Adrenal gland (tissue), 12 donors: ENCODE data around the gene CCL27. TPM values are rescaled to one million over a fixed set of nuclear protein-coding genes. Genes with fewer than 3 reads are reported as not detected.
A peak's percentile ranks its signal among the peaks of the same experiment; 100 is the strongest.

Experiments used
- DNase-seq, 7 donors: peaks; one replicate each; pipeline ENCODE4 v3.0.0-alpha.2; 2019 to 2020
- H3K27ac ChIP-seq, 5 donors: fragments of 200-600 bp; sonication (generic) in 4 of 5; 1 replicate in 3 of 5; 2 replicates in 2 of 5; pipeline versions ENCODE4 v1.5.1 to v1.8.0; 2016 to 2020; ENCODE audit warnings: mild to moderate bottlenecking in 1 of 5
- H3K27me3 ChIP-seq: fragments of 200-600 bp; 2 replicates; pipeline ENCODE4 v1.8.0; 2021
- H3K36me3 ChIP-seq, 2 donors: fragments of 200-600 bp; replicated peaks in 1 of 2; 1 replicate in 1 of 2; 2 replicates in 1 of 2; pipeline versions ENCODE4 v1.5.1 to v1.8.0; 2018 to 2022
- H3K4me1 ChIP-seq, 2 donors: fragments of 200-600 bp; replicated peaks in 1 of 2; 1 replicate in 1 of 2; 2 replicates in 1 of 2; pipeline versions ENCODE4 v1.5.1 to v1.8.0; 2018 to 2021
- H3K4me3 ChIP-seq, 4 donors: fragments of 200-600 bp; sonication (generic) in 3 of 4; one replicate each; pipeline ENCODE4 v1.5.1; 2016 to 2018
- H3K9me3 ChIP-seq, 3 donors: fragments of 200-600 bp; sonication (generic) in 1 of 3; replicated peaks in 1 of 3; 1 replicate in 2 of 3; 2 replicates in 1 of 3; pipeline versions ENCODE4 v1.5.1 to v1.8.0; 2016 to 2021
- POLR2A ChIP-seq, 2 donors: fragments of 450-650 bp; IDR thresholded peaks; one replicate each; pipeline ENCODE4 v1.6.1; 2017; ENCODE audit warnings: antibody characterized with exemption in 2 of 2, mild to moderate bottlenecking in 2 of 2, moderate library complexity in 1 of 2
- WGBS, 4 donors: extraction: QIAGEN DNeasy Blood & Tissue Kit in 2 of 4; methylation state at CpG; one replicate each; pipeline versions ENCODE4 v1.1.5 to v1.1.7; 2013 to 2017; 5-methylcytosine and 5-hydroxymethylcytosine counted together
- intact Hi-C, 2 donors: fragments of 100-400 bp; cut with DNase I; formaldehyde crosslinking; loops; one replicate each; pipeline versions ENCODE4 v1.14.1 to v1.15.0; 2022 to 2023
- polyA plus RNA-seq, 3 donors: library from polyadenylated mRNA; stranded (reverse); fragments of 200-250 nt in 2 of 3; fragments of 350-450 nt in 1 of 3; fragmentation: Illumina TruSeq in 1 of 3; extraction: RNeasy Lipid Tissue Mini Kit (QIAGEN cat#74804) in 1 of 3; gene quantifications; one replicate each; pipeline ENCODE4 v1.2.3, GENCODE V29; 2013 to 2014
- total RNA-seq, 9 donors: library from RNA; depleted of rRNA in 4 of 9; stranded (reverse); fragments of >200 nt in 4 of 9; fragments of 120-200 nt in 1 of 9; fragmentation: NEBNext Ultra II Directional in 1 of 9; extraction: Animal tissue kit (Norgen Biotek cat#: 25700) in 1 of 9; gene quantifications; one replicate each; pipeline versions ENCODE4 v1.1.0 to v1.2.4, GENCODE V29; 2013 to 2023
- TF ChIP-seq, protein P1 (sequence below), 6 experiments: fragments of 450-650 bp in 4 of 6; fragments of 200-600 bp in 2 of 6; sonication (generic) in 1 of 6; IDR thresholded peaks; 1 replicate in 5 of 6; 2 replicates in 1 of 6; pipeline versions ENCODE4 v1.5.1 to v1.8.0; 2016 to 2021; ENCODE audit warnings: antibody characterized with exemption in 6 of 6, mild to moderate bottlenecking in 2 of 6, moderate library complexity in 1 of 6
- donor health status: healthy with polysubstance abuse.
- donor health status: Bipolar disorder and iron deficiency.
- donor health status: DM: yes; HTN: yes; CAD: no.
- donor health status: DM: no; HTN: no; CAD: no.
- donor health status: DM: no; HTN: no; CAD: no.
- donor health status: DM: yes; HTN: yes; CAD: no.

CCL27 gene
- total and polyA plus RNA-seq, 12 donors = 0.10 to 0.65 (median 0.33) TPM; not detected in 7

DNA sequence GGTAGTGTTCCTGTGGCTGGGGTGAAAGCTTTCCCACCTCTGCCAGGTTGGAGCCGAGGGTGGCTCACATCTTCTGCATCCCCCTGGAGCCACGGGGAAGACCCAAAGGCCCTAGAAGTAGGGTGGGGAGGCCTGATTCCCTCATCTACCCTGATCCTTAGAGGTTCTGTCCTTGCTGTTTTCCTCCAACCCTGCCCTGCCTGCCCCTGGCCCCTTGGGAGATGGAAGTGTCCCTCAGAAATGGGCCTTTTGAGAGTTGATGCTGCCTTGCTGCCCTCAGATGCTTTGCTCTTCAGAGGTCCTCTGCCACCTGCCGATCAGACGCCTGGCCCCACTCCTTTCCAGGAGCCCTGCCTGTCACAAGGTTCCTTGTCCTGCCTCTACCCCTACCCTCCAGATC, 22.4 kb upstream of the CCL27 start:
- DNase-seq = no peak
- Histone ChIP-seq H3K27me3 (no peaks in the 10 kb centered on the region), H3K36me3 (no peaks in the 10 kb centered on the region), H3K4me1 (no peaks in the 10 kb centered on the region), H3K4me3 (no peak overlapping the region), H3K27ac (no peak overlapping the region), H3K9me3 (no peaks in the 10 kb centered on the region)
- no peak for TF ChIP-seq POLR2A (IDR thresholded peaks at IDR 0.05)
- TF ChIP-seq, protein P1, sequence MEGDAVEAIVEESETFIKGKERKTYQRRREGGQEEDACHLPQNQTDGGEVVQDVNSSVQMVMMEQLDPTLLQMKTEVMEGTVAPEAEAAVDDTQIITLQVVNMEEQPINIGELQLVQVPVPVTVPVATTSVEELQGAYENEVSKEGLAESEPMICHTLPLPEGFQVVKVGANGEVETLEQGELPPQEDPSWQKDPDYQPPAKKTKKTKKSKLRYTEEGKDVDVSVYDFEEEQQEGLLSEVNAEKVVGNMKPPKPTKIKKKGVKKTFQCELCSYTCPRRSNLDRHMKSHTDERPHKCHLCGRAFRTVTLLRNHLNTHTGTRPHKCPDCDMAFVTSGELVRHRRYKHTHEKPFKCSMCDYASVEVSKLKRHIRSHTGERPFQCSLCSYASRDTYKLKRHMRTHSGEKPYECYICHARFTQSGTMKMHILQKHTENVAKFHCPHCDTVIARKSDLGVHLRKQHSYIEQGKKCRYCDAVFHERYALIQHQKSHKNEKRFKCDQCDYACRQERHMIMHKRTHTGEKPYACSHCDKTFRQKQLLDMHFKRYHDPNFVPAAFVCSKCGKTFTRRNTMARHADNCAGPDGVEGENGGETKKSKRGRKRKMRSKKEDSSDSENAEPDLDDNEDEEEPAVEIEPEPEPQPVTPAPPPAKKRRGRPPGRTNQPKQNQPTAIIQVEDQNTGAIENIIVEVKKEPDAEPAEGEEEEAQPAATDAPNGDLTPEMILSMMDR (IDR thresholded peaks at IDR 0.05) = no peak
- 84 to 98% (median 97%) methylated on average over 4 of the region's 4 CpGs for WGBS, 4 donors
- intact Hi-C loops = no loop called here

DNA sequence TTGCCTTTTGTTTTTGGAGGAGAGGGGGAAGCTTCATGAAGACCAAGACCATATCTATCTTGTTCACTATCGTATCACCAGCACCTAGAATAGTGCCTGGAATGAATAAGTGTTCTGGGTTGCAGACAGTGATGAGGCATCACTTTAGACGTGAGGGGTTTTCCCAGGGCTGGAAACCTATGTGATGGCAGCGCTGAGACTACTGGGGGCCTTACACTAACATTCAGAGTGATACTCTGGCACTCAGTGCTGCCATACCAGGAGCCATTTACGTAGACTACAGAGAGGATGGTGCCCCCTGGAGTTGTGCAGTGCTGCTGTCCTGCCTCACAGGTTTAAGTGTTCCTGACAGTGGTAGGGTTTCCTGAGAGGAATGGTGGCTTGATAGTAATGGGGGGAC, 21.7 kb upstream of the CCL27 start:
- Histone ChIP-seq H3K9me3 (no peaks in the 10 kb centered on the region), H3K36me3 (no peaks in the 10 kb centered on the region), H3K4me1 (no peaks in the 10 kb centered on the region), H3K4me3 (no peak overlapping the region), H3K27me3 (no peaks in the 10 kb centered on the region), H3K27ac (no peak overlapping the region)
- 90 to 93% (median 91%) methylated on average over 3 to 4 of the region's 4 CpGs for WGBS, 4 donors
- intact Hi-C loops = no loop called here
- no peak for DNase-seq
- no peak for TF ChIP-seq POLR2A (IDR thresholded peaks at IDR 0.05)
- TF ChIP-seq, protein P1 (IDR thresholded peaks at IDR 0.05) = no peak

DNA sequence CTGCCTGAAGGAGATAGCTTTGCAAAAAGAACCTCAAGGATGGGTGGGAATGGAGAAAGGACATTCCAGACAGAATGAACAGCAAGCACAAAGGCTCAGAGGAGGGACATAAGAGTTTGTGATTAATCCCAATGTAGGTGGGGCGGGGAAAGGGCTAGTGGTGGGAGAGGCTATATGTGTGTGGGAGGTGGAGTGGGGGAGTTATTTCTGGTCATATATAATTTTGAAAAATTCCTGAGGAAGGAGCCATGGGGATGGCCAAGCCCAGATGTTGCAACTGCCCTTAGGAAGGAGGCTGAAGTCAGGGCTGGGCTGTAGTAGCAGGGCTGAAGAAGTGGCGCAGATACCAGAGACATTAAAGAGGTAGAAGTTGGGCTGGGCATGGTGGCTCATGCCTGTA, 13.4 kb upstream of the CCL27 start:
- H3K27ac ChIP-seq = no peak overlapping the region
- TF ChIP-seq, protein P1 (IDR thresholded peaks at IDR 0.05) = no peak
- TF ChIP-seq POLR2A (IDR thresholded peaks at IDR 0.05) = no peak
- no peaks in the 10 kb centered on the region for H3K4me1 ChIP-seq
- DNase-seq = no peak
- no peaks in the 10 kb centered on the region for H3K27me3 ChIP-seq
- 89 to 100% (median 93%) methylated on average over 2 of the region's 2 CpGs for WGBS, 4 donors
- intact Hi-C loops = no loop called here
- H3K4me3 ChIP-seq = no peak overlapping the region
- H3K9me3 ChIP-seq = no peaks in the 10 kb centered on the region
- H3K36me3 ChIP-seq = no peaks in the 10 kb centered on the region

DNA sequence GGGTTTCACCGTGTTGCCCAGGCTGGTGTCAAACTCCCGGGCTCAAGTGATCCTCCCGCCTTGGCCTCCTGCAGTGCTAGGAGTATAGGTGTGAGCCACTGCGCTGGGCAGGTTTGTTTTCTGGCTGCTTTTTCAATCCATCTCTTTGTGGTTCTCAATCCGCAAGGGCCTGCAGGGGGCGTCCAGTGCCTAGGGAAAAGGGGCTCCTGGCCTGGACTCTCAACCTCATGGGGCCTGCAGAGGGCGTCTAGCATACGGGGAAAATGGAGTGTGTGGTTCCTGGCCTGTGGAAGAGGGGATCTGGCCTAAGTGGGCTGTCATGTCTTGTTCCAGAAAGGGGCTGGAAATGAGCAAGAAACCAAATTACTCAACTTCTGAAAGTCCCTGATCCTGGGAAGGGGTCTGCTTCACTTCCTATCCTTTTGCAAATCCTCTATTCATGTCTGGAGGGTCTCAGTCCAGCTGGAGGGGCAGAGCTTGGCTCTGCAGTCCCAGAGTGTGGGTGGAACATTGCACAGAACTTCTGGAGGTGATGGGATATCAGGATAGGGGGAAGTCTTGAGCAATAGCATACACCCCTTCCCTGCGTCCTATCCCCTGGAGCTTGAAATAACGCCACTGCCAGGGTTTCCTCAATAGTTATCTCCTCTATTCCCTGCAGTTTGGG, 12.7 kb upstream of the CCL27 start:
- Histone ChIP-seq H3K4me3 (no peak overlapping the region), H3K36me3 (no peaks in the 10 kb centered on the region), H3K27me3 (no peaks in the 10 kb centered on the region), H3K4me1 (no peaks in the 10 kb centered on the region), H3K27ac (no peak overlapping the region), H3K9me3 (no peaks in the 10 kb centered on the region)
- peak in 5 of 7 donors; percentile 40 to 70 (median 48) for DNase-seq
- intact Hi-C loops = no loop called here
- TF ChIP-seq POLR2A (IDR thresholded peaks at IDR 0.05) = no peak
- TF ChIP-seq, protein P1 (IDR thresholded peaks at IDR 0.05) = peak in 5 of 6 experiments; percentile 20 to 58 (median 47)
- WGBS, 4 donors = 47 to 79% (median 55%) methylated on average over 5 to 10 of the region's 10 CpGs
